Subcutaneous adipose tissue (tissue), 4 donors: ENCODE data around the gene MED20. TPM values are rescaled to one million over a fixed set of nuclear protein-coding genes. Genes with fewer than 3 reads are reported as not detected.

Experiments used
- total RNA-seq, 4 donors: library from RNA; depleted of rRNA; stranded (reverse); fragments of >200 nt; gene quantifications; one replicate each; pipeline ENCODE4 v1.1.0, GENCODE V29; 2016
- TF ChIP-seq, protein P1 (sequence below): fragments of 450-650 bp; IDR thresholded peaks from one replicate; pipeline ENCODE4 v1.5.1; 2016; ENCODE audit warnings: low read depth, mild to moderate bottlenecking, control low read depth, antibody characterized with exemption, moderate library complexity

MED20 gene
- total RNA-seq, 4 donors from 2014 or later, result 5.8 to 12.9 (median 10.4) TPM

DNA sequence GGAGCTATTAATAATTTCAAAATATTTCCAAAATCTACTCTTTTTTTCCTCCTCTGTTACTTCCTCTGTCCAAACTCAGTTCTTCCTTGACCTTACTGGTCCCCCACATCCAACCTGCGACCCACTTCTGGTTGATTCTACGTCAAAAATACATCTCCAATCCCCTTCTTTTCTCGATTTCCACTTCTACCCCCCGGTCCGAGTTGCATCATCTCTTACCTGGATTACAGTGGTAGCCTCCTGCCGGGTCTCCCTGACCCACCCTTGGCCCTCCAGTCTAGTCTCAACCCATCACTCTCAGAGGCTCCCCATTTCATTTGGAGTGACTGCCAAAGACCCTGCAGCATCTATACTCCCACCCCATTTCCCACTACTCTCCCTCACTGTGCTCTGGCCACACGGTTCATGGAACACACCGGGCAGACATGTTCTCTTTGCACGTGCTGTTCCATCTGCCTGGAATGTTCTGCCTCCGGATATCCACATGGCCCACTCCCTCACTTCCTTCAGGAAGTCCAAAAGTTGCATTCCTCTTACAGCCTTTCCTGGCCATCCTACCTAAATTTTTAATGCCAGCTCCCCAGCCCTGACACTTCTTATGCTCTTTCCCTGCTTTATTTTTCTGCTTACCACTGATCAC, 26.8 kb upstream of the MED20 start:
- TF ChIP-seq, protein P1, sequence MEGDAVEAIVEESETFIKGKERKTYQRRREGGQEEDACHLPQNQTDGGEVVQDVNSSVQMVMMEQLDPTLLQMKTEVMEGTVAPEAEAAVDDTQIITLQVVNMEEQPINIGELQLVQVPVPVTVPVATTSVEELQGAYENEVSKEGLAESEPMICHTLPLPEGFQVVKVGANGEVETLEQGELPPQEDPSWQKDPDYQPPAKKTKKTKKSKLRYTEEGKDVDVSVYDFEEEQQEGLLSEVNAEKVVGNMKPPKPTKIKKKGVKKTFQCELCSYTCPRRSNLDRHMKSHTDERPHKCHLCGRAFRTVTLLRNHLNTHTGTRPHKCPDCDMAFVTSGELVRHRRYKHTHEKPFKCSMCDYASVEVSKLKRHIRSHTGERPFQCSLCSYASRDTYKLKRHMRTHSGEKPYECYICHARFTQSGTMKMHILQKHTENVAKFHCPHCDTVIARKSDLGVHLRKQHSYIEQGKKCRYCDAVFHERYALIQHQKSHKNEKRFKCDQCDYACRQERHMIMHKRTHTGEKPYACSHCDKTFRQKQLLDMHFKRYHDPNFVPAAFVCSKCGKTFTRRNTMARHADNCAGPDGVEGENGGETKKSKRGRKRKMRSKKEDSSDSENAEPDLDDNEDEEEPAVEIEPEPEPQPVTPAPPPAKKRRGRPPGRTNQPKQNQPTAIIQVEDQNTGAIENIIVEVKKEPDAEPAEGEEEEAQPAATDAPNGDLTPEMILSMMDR, result no peak

DNA sequence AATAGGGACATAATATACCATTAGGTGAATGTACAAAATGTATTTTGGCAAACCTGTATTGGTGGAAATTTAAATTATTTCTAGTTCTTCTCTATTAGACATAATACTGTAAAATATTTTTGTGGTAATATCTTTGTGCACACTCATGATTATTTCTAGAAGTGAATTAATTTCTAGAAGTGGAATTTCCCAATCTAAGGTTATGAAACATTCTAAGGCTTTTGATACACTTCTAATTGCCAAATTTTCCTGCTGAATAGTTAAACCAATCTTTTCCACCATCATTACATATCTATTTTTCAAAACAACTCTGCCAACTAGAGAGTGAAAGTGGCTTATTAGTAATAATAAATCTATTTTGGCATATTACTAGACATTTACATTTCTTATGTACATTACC, 22.5 kb upstream of the MED20 start:
- TF ChIP-seq, protein P1, result no peak

DNA sequence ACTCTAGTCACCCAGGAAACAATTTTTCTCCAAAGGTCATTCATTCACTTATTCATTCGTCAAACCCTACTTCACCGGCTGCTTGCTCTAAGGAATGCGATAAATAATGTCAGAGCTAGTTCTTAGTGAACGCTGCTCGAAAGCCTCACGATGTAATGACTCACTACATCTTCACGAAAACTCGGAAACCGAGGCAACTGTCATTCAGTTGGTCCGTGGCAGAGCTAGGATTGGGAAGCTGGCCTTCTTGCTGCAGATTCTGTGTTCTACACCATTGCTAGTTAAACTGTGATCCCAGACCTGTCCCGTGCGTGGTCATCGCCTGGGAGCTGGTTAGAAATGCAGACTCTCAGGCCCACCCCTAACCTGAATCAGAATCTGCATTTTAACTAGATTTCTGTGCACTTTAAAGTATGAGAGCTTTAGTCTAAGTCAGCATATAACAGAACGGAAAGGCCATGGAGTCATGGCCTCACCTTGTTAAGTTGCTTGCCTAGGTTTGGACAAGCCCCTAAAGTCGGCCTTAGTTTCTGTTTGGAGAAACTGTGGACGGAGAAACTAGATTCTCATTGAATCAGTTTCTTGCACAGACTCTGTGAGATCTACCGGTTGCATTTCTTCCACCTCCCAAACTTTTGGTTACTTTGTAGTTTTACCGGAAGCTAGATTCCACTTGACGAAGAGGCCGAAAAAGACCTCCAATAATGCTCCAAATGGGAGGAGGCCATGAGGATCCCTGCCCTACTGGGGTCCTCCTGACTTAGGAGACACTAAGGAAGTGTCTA, 21.3 kb upstream of the MED20 start:
- TF ChIP-seq, protein P1, result no peak

DNA sequence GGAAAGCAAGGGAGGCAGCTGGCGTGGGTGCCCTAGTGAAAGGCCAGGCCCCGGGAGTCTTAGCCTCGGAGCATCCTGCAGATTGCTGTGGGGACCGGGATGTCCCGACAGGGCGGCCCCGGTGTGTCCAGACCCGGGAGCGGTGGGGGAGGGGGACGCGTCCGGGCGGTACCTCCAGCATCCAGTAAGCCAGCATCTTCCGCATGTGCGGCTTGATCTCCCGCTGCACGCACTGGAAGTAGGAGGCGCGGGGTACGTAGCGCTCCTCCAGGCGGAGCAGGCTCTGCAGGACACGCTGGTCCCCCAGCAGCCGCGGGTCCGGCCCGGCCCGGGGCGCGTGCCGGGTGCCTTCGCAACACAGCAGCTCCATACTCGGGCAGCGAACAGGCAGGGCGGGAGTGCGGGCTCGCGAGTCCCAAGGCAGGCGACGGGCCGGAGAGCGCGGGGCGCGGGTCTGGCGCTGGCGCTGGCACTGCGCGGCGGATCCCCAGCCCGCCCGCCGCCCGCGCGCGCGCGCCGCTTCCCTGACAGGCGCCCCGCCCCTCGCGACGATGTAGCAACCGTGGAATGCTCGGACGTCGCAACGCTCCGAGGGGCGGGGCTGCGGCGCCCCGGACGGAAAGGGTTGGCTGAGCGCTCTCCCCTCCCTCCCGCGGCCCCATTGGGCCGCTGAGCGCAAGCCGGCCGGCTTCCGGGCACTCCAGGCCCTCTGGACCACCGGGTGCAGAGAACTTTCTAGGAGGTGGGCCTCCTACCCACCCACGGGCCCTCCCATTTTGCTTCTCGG, 20.5 kb upstream of the MED20 start, which contains the start of gene CCND3:
Gene CCND3 (minus strand): TSS at position 529 of the 787 bp plus-strand sequence. CDS start 159 bp downstream, at position 370.
- TF ChIP-seq, protein P1, result no peak

DNA sequence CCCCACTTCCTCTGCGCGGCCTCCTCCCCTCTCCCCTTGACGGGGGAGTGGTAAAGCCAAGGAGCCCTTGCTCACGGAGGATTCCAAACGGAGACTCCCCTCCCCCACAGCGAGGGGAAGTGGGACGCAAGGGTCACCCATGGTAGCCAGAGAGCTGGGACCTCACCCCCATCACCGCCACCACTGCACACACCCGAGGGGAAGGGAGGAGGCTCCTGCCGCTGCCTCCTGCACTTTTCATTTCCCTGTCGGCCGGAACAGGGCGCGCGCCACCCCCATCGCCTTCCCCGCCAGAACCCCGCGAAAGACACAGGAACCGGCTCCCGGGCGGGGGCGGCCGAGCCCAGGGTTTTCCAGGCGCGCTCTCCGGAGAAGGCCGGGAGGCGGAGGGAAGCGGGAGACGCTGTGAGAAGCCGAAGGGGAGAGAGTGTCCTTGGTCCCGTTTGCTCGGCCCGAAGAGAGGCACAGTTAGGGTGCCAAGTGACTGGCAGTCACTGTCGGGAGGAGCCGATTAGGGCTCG, 19.9 kb upstream of the MED20 start:
- TF ChIP-seq, protein P1, result no peak

DNA sequence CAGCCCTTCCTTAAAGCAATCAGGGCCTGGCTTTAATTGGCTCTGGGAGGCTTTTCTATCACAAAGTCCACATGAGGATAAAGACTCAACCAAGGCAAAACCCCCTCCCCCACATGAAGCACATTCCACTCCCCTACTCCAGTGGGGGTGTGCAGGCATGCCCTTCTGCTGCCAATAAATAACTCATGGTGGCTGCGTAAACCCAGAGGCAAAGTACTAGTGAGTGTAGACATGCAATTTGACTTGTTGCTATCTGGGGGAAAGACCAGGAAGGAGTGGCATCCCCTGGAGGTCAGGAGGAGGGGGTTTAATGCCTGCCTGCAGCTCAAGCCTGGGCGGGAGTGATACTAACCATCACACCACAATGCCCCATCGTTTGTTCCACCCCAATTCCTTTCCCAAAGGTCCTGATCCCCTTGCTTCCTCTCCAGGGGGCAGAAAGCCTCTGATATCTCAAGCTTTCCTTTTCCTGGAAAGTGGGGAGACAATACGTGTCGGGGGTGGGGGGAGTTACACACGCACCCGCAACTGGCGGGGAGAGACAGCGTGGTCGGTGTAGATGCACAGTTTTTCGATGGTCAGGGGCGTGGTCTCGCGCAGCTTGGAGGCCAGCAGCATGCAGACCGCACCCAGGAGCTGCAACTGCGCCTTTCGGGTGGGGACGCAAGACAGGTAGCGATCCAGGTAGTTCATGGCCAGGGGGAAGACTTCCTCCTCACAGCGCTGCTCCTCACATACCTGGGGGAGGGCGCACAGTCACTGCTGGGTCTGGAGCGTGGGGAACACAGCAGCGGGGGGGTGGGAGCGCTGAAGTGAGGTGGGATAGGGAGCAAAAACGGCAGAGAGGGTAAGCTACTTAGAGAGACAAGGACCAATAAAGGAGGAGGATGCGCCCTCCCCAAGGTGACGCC, 19.2 kb upstream of the MED20 start:
- TF ChIP-seq, protein P1, result no peak
